Stimulated activated CD4-positive, alpha-beta T cell treated with anti-CD3 and anti-CD28 coated beads, Interleukin-15, amount 100 ng/mL, for 1 hour (primary cell): ENCODE results near the gene NARS2.
"Not testable (repeated sequence)": the region's sequence is repeated elsewhere in the genome, so short reads cannot be mapped to it uniquely, and the experiment has no call there.

Experiments
- DNase-seq, 2 donors: peaks; one replicate each; pipeline ENCODE4 v3.0.0-alpha.2; 2020; ENCODE audit warnings: low read depth in 1 of 2, low spot score in 1 of 2

Gene NARS2

DNA sequence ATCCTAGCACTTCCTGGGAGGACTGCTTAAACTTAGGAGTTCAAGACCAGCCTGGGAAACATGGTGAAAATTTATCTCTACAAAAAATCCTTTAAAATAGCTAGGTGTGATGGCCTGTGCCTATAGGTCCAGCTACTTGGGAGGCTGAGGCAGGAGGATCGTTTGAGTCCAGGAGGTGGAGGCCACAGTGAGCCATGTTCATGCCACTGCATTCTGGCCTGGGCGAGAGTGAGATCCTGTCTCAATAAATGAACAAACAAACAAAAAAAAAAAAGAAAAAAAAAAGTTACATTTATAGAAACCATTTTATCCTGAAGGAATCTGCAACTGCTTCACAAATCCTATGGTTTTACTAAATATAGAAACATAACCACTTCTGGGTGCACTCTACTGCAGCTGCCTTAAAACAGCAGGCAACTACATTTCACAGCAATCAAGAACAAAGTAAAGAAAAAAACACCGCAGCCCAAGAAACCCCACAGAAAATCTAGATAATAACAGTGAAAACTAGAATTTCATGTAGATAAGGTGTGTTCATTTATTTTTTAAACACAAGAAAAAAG lies 81.2 kb downstream of the NARS2 start:
- DNase-seq, result no peak

DNA sequence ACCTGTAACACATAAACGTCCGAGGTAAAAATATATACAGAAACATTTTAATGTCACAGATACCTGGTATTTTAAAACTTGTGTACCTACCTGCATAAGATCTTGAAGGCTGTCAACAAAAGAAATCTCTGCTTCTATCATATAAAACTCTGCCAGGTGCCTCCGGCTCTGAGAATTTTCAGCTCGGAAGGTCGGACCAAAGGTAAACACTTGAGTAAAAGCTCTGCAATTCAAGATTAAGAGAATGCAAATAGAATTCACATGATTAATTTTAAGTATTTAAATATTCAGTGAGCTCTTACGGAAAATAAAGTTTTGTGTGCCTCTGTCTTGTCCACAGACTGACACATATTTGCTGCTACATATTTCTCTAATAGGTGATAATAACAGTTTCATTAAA lies 81.7 kb downstream of the NARS2 start:
- no peak for DNase-seq

DNA sequence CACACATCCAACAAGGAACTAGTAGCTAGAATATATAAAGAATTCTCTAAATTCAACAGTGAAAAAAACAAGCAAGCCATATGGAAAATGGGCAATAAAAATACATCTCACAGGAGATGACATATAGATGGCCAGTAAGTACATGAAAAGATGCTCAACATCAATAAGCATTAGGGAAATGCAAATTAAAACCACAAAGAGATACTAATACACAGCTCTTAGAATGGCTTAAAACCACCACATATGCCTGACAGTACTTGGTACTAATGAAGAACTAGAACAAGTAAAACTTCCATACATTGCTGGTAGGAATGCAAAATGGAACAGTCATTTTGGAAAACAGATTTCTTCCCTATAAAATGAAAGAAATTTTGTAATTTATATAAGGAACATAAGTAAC lies 85.5 kb downstream of the NARS2 start:
- DNase-seq, result no peak

DNA sequence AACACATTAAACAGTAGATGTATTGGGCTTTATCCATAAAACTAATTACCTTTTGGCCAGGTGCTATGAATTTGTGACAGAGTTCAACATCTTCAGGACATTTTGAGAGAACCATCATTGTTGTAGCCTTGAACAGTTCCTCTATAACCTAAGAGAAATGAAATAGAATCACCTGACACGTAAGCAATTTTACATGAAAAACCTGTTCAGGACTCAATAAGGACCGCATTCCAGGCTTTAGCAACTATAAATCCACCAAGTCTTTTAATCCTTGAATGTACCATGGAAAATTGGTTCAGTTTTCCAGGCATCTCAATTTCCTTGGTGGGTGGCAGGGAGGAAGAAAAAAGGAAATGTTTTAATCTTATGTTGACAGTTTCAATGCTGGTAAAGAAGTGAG lies 96.1 kb downstream of the NARS2 start:
- DNase-seq, result no peak

DNA sequence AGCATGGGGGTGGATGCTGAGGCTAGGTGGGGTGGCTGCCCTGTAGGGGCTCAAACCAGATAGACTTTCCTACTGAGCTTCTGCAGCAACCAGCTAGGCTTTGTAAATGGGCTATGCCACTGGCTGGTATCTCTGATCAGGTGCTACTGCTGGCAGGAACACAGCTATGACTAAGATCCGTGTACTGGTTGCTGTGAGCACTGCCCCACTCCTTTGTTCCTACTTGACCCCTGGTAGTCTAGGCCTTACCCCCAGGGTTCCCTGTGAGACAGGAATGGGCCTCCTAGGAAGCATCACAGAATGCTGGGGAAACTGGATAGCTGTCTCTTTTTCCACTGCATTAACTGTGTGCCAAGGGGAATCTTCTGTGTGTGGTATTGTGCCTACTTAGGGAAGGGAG lies 98.6 kb downstream of the NARS2 start:
- no peak for DNase-seq

DNA sequence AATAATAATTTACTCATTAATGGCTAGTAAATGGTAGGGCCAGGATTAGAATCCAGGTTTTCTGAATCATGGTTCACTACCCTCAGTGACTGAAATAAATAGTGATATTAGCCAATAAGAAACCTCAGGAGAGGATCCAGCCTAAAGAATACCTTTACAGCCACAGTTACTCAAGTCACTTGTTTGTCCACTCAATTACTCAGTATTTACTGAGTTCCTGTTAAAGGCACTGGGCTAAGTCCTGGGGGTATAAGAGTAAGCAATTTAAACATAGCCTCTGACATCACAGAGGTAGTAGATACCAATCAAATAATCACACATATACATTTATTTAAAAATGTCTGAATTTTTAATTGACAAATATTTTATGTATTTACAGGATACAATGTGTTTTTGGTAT lies 100.2 kb downstream of the NARS2 start:
- no peak for DNase-seq

DNA sequence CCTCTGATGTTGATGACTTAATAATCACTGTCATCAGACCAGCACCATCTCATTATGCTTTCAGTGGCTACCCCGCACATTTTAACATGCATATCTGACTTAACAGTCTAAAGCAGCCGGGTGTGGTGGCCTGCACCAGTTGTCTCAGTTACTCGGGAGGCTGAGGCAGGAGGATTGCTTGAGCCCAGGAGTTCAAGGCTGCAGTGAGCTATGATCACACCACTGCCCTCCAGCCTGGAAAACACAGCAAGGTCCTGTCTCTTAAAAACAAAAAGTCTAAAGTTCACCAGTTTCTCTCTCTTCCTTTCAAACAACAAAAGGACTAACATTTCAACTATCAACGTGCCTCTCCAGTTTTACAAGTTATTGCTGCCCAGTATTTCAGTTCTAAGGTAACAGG lies 101.8 kb downstream of the NARS2 start:
- DNase-seq, result no peak

DNA sequence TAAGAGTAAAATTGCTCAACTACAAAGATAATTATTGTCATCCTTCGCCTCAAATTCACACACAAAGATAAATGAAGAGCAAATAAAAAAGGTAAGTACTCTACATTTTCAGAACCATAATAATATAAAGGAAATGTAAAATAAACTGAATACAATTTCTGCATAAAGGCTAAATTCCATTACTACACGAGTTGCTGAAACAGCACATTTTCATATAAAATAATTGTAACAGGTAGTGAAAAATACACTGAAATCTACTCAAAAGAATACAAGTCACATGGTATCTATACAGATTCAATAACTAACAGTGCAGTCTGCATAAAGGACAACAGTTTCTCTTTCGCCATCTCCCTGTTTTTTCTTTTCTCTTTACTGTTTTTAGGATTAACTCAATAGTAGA lies 102.3 kb downstream of the NARS2 start:
- no peak for DNase-seq

DNA sequence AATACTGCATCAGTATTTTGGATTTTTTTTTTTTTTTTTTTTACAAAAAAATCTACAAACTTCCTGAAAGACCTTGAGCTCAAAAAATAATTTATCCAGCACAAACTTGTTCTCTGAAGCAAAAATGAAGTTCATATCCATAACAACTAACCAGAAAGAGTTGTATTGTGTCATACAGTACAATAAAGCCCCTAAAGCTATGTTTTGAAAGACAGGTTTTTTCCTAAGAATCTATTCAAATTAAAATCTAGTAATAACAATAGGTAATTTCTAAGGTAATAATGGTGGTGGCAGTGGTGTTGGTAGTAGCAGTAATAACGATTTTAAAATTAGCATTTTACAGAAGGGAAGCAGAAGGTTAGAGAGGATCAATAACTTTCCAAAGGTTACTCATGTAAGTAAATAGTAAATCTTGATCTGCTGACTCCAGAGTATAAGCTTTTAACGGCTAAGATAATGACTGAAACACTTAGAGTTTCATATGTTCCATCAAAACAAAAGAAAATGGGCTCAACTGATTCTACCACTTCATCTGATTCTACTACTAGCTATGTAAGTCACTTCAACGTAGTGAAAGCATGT lies 103.7 kb downstream of the NARS2 start:
- no peak for DNase-seq

DNA sequence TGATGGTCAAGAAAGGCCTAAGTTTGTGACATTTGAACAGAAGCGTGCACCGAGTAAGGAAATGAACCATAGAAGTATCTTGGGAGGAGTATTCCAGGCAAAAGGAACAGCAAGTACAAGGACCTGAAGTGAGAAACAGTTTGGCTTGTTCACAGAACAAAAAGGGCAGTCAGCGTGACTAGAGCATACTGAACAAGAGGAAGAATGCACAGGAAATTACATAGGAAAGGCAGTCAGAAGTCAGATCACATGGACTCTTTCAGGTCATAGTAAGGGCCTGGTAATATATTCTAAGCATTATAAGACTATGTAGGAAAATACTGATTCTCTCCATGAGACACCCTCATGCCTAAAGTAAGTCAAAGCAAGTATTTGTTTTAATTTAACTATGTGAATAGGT lies 104.8 kb downstream of the NARS2 start:
- no peak for DNase-seq

DNA sequence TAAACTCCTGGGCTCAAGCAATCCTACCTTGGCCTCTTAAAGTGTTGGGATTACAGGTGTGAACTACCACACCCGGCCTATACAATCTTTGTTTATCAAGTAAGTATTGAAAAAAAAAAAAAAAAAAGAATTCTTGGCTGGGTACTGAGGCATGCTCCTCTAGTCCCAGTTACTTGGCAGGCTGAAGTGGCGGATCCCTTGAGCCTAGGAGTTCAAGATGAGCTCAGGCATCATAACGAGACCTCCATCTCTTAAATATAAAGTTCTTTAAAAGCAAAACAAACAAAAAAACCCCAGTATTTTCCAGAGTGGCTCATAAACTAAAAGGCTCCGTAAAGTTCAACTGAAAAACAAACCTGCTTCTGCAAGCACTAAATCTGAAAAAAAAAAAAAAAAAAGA lies 106.7 kb downstream of the NARS2 start:
- DNase-seq, result no peak

DNA sequence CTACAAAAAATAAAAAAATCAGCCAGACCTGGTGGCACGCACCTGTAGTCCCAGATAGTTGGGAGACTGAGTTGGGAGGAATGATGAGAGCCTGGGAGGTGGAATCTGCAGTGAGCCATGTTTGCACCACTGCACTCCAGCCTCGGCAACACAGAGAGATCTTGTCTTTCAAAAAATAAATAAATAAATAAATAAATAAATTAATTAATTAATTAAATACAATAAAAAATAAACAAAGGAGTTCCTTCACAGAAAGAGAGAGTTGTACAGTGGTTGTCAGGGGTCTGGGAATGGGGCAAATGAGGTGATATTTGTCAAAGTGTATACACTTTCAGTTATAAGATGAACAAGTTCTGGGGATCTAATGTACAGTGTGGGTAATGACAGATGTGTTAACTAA lies 107.3 kb downstream of the NARS2 start:
- DNase-seq, result no peak

DNA sequence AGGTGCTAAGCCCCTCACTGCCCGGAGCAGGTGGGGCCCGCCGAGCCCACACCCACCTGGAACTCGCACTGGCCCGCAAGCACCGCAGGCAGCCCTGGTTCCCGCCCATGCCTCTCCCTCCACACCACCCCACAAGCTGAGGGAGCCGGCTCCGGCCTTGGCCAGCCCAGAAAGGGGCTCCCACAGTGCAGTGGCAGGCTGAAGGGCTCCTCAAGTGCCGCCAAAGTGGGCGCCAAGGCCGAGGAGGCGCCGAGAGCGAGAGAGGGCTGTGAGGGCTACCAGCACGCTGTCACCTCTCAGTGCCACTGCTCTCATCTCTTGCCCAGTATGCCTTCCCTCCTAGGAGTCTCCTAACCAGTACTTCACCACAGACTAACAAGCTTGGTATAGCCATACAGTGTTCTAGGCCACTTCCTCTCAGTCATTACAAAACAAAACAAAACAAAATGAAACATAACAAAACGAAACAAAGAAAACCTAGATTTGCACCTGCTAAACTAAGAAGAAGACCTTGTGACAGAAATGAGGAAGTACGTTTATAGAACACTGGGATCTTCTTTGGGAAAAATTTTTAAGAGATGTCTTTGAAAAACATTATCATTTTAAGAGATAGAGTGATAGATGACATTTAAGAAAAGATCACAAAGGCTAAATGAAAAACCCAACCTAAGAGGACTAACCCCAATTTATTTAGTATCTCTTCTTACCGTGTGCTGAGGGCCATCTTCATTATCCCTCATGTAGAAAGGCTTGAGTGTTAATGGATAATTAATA lies 109.3 kb downstream of the NARS2 start:
- DNase-seq, result no peak

DNA sequence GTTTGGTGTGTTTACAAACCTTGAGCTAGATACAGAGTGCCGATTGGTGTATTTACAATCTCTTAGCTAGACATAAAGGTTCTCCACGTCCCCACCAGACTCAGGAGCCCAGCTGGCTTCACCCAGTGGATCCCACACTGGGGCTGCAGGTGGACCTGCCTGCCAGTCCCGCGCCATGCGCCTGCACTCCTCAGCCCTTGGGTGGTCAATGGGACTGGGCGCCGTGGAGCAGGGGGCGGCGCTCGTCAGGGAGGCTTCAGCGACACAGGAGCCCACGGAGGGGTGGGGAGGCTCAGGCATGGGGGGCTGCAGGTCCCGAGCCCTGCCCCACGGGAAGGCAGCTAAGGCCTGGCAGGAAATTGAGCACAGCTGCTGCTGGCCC lies 109.9 kb downstream of the NARS2 start:
- not testable (repeated sequence) for DNase-seq

DNA sequence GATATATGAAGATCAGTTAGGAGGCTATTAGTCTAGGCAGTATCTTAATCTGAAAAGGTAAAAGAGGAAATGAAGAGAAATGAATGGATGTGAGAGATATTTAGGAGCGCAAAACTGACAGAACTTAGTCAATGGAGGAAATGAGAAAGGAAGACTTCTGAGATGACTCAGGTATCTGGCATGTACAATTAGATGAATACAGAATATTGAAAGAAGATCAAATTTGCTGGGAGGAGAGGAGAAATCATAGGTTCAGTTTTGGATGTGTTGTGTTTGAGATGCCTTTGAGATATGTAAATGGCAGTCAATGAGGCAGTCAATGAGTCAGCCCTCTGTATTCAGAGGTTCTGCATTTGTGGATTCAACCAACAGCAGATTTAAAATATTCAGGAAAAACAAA lies 114.2 kb downstream of the NARS2 start:
- DNase-seq, result no peak

DNA sequence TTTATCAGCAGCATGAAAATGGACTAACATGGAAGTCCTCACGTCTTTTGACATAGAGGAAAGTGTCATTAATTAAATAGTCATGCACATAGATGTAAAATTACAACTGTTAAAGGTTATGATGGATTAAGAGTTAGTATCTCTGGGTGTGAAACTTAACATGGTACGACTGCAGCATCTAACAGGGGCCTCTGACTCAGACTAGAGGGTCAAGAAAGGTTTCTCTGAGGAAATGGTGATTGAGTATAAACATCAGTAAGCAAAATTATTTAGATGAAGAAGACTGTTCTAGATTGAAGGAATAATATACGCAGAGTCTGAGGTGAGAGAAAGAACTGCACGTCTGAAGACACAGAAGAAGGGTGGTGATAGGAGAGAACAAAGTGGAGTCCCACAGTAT lies 114.9 kb downstream of the NARS2 start:
- no peak for DNase-seq

DNA sequence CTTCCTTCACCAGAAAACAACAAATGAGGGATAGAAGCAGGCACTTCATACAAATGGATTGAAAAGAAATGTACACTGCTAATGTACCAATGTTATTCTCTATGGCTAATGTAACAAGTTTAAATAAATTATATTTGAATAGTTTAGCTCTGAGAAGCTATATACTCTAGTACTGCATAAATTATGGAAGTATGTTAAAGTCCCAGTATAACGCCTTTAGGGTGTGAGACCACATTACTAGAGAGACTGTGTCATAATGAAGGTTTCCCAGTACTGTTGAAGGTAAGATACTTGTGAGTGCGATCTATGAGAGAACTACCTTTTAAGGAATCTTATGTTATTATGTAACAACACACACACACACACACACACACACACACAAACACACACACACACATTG lies 117.2 kb downstream of the NARS2 start:
- no peak for DNase-seq

DNA sequence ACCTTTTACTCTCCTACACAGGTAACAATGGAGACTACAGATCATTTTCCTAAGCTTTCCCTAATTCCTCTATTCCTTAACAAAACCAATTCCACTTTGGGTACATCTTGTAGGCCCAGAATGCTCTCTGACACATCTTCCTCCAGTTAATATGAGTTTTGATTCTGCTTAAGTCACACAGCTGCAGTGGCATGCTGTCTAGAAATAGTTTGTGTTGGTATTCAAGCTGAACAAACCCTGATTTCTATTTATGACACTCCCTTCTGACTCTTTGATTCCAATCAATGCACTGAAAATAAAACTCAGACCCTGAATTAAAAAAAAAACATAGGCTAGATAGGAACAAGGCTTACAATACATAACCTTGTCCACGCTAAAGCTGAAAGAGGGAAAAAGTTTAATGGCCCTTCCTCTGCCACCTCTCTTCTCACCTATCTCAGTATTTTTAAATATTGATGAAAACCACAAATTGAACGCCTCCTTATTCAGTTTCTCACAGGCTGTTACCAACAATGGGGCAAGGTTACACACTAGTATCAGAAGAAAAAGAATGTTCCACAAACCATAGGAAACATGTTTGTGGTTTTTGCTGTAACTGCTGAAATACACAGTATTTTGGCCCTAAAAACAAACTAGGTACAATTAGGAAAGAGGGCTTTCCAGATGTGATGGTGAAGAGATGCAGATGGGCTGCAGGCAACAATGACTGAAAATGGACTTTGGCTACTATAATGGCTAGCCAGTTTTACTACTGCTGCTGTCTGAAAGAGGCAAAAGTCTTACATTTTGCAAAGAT lies 121.3 kb downstream of the NARS2 start:
- no peak for DNase-seq

DNA sequence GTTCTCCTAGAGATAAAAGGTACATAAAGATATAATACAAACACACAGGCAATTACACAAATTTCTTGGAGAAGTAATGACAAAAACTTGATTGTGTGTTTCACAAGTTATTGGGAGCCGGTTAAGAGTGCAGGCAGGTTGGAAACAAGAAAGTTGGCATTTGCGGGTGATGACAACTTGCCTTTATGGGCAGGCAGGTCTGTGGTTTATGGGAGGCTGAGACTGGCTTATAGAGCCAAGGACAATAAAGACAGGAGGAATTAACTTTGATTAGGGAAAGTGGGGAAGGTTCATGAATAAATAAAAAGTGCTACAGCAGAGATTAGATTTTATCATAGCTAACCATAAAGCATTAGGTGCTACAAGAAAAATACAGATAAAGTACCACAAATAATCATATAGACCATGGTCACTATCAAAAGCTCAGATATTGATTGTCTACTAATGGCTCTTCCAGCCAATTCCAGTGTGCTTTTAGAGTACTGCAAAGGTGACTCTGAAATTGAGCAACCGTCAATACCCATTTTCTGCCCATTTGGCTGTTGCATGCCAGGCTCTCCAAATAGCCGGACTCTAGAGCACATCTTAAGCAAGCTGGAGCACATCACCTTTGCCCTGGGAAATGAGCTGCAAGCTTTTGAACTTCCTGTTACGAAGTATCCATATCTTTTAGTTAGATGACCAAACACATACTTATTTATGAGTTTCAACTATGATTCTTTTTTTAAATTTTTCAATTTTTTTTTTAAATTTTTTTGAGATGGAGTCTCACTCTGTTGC lies 123.1 kb downstream of the NARS2 start:
- DNase-seq, result no peak

DNA sequence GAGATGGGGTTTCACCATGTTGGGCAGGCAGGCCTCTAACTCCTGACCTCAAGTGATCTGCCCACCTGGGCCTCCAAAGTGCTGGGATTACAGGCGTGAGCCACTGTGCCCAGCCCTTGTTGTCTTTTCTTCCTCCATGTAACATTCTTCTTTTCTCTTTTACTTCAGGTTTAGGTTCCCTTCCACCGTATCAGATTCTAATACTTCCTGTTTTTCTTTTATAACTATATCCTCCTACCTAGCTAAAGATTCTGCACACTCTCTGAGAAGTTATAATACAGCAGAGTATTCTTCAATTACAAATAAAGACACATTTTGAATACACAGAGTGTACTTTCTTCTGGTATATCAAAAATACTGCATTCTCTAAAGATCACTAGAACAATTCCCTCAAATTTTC lies 123.8 kb downstream of the NARS2 start:
- no peak for DNase-seq

DNA sequence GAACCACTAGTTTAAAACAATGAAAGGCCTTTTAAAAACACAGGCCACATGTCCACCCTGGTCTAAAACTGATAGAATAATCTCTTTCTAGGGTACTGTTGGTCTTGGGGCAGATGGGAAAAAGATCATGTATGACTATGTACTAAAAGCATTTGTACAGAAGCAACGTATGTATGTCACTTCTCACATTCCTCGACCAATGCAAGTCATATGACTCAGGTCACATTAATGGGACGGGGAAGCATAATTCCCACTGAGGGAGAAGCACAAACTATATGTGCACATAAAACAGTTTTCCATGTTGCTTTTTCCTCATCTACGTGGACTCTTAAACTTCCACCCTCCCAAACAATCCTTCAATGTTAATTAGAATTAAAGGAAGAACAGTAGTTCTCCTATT lies 124.8 kb downstream of the NARS2 start:
- DNase-seq, result no peak
